GM12878 (cell line): ENCODE data around the gene HEG1. TPM values are rescaled to one million over a fixed set of nuclear protein-coding genes. Genes with fewer than 3 reads are reported as not detected.
"Not testable (repeated sequence)": the region's sequence is repeated elsewhere in the genome, so short reads cannot be mapped to it uniquely, and the experiment has no call there.

Experiments used
- ATAC-seq: fragments of 200-7000 bp; cut with Tn5 transposase; 3 replicates; pipeline ENCODE4 v1.9.1; 2020; ENCODE audit warnings: mild to moderate bottlenecking, moderate library complexity
- BruUV-seq: library from RNA; stranded (reverse); fragments of 400-500 nt; replicated peaks from 2 replicates; lab custom pipeline; 2021; lab: Mats Ljungman, UMichigan
- CTCF ChIA-PET: fragments of 300-600 bp; sonication (Branson Sonifier 250); formaldehyde crosslinking; extraction: SDS; loops from one replicate; lab custom pipeline; 2021; ENCODE audit warnings: inconsistent platforms; lab: Yijun Ruan, JAX
- POLR2A ChIA-PET: fragments of 350-600 bp; formaldehyde crosslinking; extraction: SDS; loops from one replicate; lab custom pipeline; 2021; ENCODE audit warnings: inconsistent platforms; lab: Charles Lee
- RAD21 ChIA-PET: fragments of 300-600 bp; sonication (Branson Sonifier 250); formaldehyde crosslinking; loops from one replicate; lab custom pipeline; 2023; ENCODE audit warnings: antibody characterized with exemption; ENCODE audit not compliant: unreplicated experiment; lab: Charles Lee
- SMC1A ChIA-PET: fragments of 300-600 bp; sonication (Branson Sonifier 250); formaldehyde crosslinking; loops from one replicate; lab custom pipeline; 2023; ENCODE audit not compliant: unreplicated experiment, uncharacterized antibody; lab: Charles Lee
- DNase-seq: peaks from one replicate; pipeline ENCODE4 v3.0.0-alpha.2; 2011; ENCODE audit warnings: low read depth, low spot score
- FAIRE-seq: peaks from 3 replicates; lab custom pipeline; 2011; peaks lifted over from hg19 to GRCh38; lab: Jason Lieb, UNC
- H2AFZ ChIP-seq: 2 replicates; pipeline ENCODE4 v1.6.0; 2011; ENCODE audit warnings: low read depth, low read length, control low read depth; ENCODE audit not compliant: control insufficient read depth
- H3K27ac ChIP-seq: 2 replicates; pipeline ENCODE4 v1.5.1; 2011; ENCODE audit warnings: control low read depth; ENCODE audit not compliant: control insufficient read depth, insufficient read depth
- H3K27me3 ChIP-seq, 2 experiments: replicated peaks in 1 of 2; 2 replicates each; pipeline versions ENCODE4 v1.6.0 to v1.6.1; 2011; ENCODE audit warnings: low read length in 1 of 2; ENCODE audit not compliant: control insufficient read depth in 2 of 2, insufficient read depth in 2 of 2
- H3K36me3 ChIP-seq, 2 experiments: 2 replicates each; pipeline ENCODE4 v1.5.1; 2011; ENCODE audit warnings: low read length in 1 of 2; ENCODE audit not compliant: control insufficient read depth in 2 of 2, insufficient read depth in 2 of 2
- H3K4me1 ChIP-seq: 2 replicates; pipeline ENCODE4 v1.6.1; 2011; ENCODE audit warnings: mild to moderate bottlenecking, low read length, moderate library complexity, mixed read lengths; ENCODE audit not compliant: control insufficient read depth, insufficient read depth
- H3K4me2 ChIP-seq: 2 replicates; pipeline ENCODE4 v1.6.0; 2011; ENCODE audit warnings: control low read depth; ENCODE audit not compliant: control insufficient read depth, insufficient read depth
- H3K4me3 ChIP-seq: fragments of 200-600 bp; sonication (generic); 2 replicates; pipeline ENCODE4 v1.5.1; 2016
- H3K79me2 ChIP-seq: 2 replicates; pipeline ENCODE4 v1.6.0; 2011; ENCODE audit warnings: low read length; ENCODE audit not compliant: control insufficient read depth, insufficient read depth
- H3K9ac ChIP-seq: 2 replicates; pipeline ENCODE4 v1.8.0; 2011; ENCODE audit warnings: low read length, control low read depth, mixed read lengths; ENCODE audit not compliant: control insufficient read depth, insufficient read depth
- H3K9me3 ChIP-seq: replicated peaks from 3 replicates; pipeline ENCODE4 v1.5.1; 2011; ENCODE audit warnings: mild to moderate bottlenecking, low read length; ENCODE audit not compliant: control insufficient read depth, insufficient read depth
- H4K20me1 ChIP-seq: 2 replicates; pipeline ENCODE4 v1.6.0; 2011; ENCODE audit not compliant: control insufficient read depth, insufficient read depth
- BHLHE40 ChIP-seq, 2 experiments: fragments of 450-650 bp in 1 of 2; IDR thresholded peaks; 2 replicates each; pipeline ENCODE4 v1.6.1; 2011 to 2017; ENCODE audit warnings: low read depth in 2 of 2, borderline replicate concordance in 1 of 2, improper control_type of control experiment in 1 of 2, low read length in 1 of 2, mild to moderate bottlenecking in 1 of 2
- CBFB ChIP-seq: IDR thresholded peaks from 2 replicates; pipeline ENCODE4 v1.6.1; 2016; ENCODE audit warnings: antibody characterized with exemption, low read depth
- CHD2 ChIP-seq: IDR thresholded peaks from 2 replicates; pipeline ENCODE4 v1.6.1; 2011; ENCODE audit warnings: low read depth, low read length, improper control_type of control experiment, borderline replicate concordance
- EGR1 ChIP-seq, 2 experiments: IDR thresholded peaks; 1 replicate in 1 of 2; 2 replicates in 1 of 2; pipeline ENCODE4 v1.6.1; 2011 to 2012; ENCODE audit warnings: low read depth in 2 of 2, low read length in 2 of 2, borderline replicate concordance in 1 of 2, mild to moderate bottlenecking in 1 of 2, moderate library complexity in 1 of 2
- HDAC6 ChIP-seq: fragments of 200-600 bp; sonication (generic); IDR thresholded peaks from one replicate; pipeline ENCODE4 v1.8.0; 2017; ENCODE audit warnings: antibody characterized with exemption; ENCODE audit not compliant: unreplicated experiment
- PAX5 ChIP-seq: IDR thresholded peaks from 2 replicates; pipeline ENCODE4 v1.6.1; 2011; ENCODE audit warnings: low read depth, low read length, borderline replicate concordance
- STAT1 ChIP-seq: fragments of 450-650 bp; conservative IDR thresholded peaks from 2 replicates; pipeline ENCODE4 v1.6.1; 2014; ENCODE audit warnings: antibody characterized with exemption, mild to moderate bottlenecking
- TCF7 ChIP-seq: IDR thresholded peaks from 2 replicates; pipeline ENCODE4 v1.6.1; 2014; ENCODE audit warnings: antibody characterized with exemption, borderline replicate concordance
- WRNIP1 ChIP-seq: IDR thresholded peaks from 2 replicates; pipeline ENCODE4 v1.6.1; 2011; ENCODE audit warnings: low read depth, low read length, improper control_type of control experiment, borderline replicate concordance
- WGBS: methylation state at CpG from one replicate; pipeline ENCODE4 v1.1.6; 2016; ENCODE audit warnings: low lambda C conversion rate; ENCODE audit not compliant: insufficient replicate concordance, insufficient coverage; ENCODE audit errors: missing lambda C conversion rate; 5-methylcytosine and 5-hydroxymethylcytosine counted together
- in situ Hi-C: fragments of 300-500 bp; cut with MboI; formaldehyde crosslinking; loops from 9 replicates; pipeline ENCODE4 v1.14.3; 2018; ENCODE audit warnings: mixed read lengths
- intact Hi-C: fragments of 100-400 bp; cut with micrococcal nuclease; formaldehyde crosslinking; loops from one replicate; pipeline ENCODE4 v1.14.2; 2022; ENCODE audit not compliant: unreplicated experiment
- polyA plus RNA-seq, 11 experiments: library from polyadenylated mRNA; depleted of rRNA in 4 of 11; unstranded in 6 of 11; stranded (reverse) in 5 of 11; fragments of >200 nt; fragmentation: Nextera tagmentation in 4 of 11; fragmentation: Illumina TruSeq in 1 of 11; extraction: Ambion mirVana in 4 of 11; extraction: Trizol in 1 of 11; gene quantifications; 1 replicate in 1 of 11; 2 replicates in 10 of 11; pipeline versions ENCODE4 v1.2.1 to v1.2.3, GENCODE V29; 2011 to 2016; ENCODE audit warnings: inconsistent platforms in 2 of 11, missing spikeins in 2 of 11, low read depth in 1 of 11
- total RNA-seq, 4 experiments: library from RNA; depleted of rRNA in 3 of 4; stranded (reverse); fragments of >200 nt in 3 of 4; fragmentation: Illumina TruSeq in 1 of 4; extraction: Trizol in 1 of 4; gene quantifications; 2 replicates each; pipeline versions ENCODE4 v1.2.1 to v1.2.3, GENCODE V29; 2013 to 2021
- TF ChIP-seq, protein P1 (sequence below): IDR thresholded peaks from 2 replicates; pipeline ENCODE4 v1.6.1; 2012; ENCODE audit warnings: mild to moderate bottlenecking, low read depth, low read length
- TF ChIP-seq, protein P2 (sequence below): fragments of 450-650 bp; IDR thresholded peaks from 2 replicates; pipeline ENCODE4 v1.6.1; 2014; ENCODE audit warnings: mild to moderate bottlenecking

HEG1 gene
- total and polyA plus RNA-seq, 10 of the 15 experiments (the other 5 are each of a cell fraction or from before 2014, with no cell fraction given): 2.2 to 32.1 (median 7.6) TPM

DNA sequence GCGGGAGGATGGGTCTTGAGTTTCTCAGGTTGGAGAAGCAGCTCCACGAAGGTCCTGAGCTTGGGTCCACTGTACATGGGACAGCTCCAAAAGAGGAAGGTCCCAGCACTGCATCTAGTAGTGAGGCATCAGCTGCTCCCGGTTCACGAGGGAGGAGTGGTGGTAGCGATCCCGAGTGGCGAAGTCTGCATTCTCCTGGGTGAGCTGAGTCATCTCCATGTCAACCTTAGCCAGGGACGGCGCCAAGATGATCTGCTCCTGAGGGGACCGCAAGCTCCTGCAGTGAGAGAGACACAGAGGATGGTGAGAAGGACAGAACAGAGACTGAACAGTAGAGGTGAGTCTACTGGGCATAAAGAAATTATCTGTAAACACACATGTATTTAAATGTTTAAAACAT is 28.0 kb upstream of the HEG1 start:
- ChIA-PET SMC1A (interaction anchor here (1.3 kb wide), 1 partner anchor 23 kb away, joined by 3 read pairs; no protein-coding TSS in a partner anchor), CTCF (interaction anchor here (0.7 kb wide), 1 partner anchor 333 kb away, joined by 3 read pairs; no protein-coding TSS in a partner anchor), RAD21 (interaction anchor here (1.1 to 1.2 kb wide), 2 partner anchors 36 to 149 kb away, joined by 3 to 5 read pairs; partner anchors contain the start of gene MUC13)
- H3K4me3 ChIP-seq: no peak overlapping the region
- no peaks in the 10 kb centered on the region for H4K20me1 ChIP-seq
- no peak overlapping the region for H2AFZ ChIP-seq
- FAIRE-seq: no peak
- H3K27ac ChIP-seq: no peak overlapping the region
- peaks cover 3 to 24% of the 10 kb centered on the region in 2 experiments for H3K36me3 ChIP-seq
- H3K4me1 ChIP-seq: peaks cover 9% of the 10 kb centered on the region
- H3K27me3 ChIP-seq: no peaks in the 10 kb centered on the region
- no peak for TF ChIP-seq CBFB
- no peak for TF ChIP-seq TCF7
- no peak for TF ChIP-seq WRNIP1
- TF ChIP-seq BHLHE40 (IDR thresholded peaks at IDR 0.05; ENCODE audit: borderline replicate concordance in 1 of 2, low read depth in 2 of 2, low read length in 1 of 2): no peak
- no peak for TF ChIP-seq EGR1 (IDR thresholded peaks at IDR 0.05; ENCODE audit: borderline replicate concordance in 1 of 2, low read depth in 2 of 2, low read length in 2 of 2)
- TF ChIP-seq HDAC6: no peak
- TF ChIP-seq, protein P1, sequence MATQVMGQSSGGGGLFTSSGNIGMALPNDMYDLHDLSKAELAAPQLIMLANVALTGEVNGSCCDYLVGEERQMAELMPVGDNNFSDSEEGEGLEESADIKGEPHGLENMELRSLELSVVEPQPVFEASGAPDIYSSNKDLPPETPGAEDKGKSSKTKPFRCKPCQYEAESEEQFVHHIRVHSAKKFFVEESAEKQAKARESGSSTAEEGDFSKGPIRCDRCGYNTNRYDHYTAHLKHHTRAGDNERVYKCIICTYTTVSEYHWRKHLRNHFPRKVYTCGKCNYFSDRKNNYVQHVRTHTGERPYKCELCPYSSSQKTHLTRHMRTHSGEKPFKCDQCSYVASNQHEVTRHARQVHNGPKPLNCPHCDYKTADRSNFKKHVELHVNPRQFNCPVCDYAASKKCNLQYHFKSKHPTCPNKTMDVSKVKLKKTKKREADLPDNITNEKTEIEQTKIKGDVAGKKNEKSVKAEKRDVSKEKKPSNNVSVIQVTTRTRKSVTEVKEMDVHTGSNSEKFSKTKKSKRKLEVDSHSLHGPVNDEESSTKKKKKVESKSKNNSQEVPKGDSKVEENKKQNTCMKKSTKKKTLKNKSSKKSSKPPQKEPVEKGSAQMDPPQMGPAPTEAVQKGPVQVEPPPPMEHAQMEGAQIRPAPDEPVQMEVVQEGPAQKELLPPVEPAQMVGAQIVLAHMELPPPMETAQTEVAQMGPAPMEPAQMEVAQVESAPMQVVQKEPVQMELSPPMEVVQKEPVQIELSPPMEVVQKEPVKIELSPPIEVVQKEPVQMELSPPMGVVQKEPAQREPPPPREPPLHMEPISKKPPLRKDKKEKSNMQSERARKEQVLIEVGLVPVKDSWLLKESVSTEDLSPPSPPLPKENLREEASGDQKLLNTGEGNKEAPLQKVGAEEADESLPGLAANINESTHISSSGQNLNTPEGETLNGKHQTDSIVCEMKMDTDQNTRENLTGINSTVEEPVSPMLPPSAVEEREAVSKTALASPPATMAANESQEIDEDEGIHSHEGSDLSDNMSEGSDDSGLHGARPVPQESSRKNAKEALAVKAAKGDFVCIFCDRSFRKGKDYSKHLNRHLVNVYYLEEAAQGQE: no peak
- no peak for TF ChIP-seq PAX5
- TF ChIP-seq STAT1: no peak
- TF ChIP-seq CHD2: no peak
- TF ChIP-seq, protein P2, sequence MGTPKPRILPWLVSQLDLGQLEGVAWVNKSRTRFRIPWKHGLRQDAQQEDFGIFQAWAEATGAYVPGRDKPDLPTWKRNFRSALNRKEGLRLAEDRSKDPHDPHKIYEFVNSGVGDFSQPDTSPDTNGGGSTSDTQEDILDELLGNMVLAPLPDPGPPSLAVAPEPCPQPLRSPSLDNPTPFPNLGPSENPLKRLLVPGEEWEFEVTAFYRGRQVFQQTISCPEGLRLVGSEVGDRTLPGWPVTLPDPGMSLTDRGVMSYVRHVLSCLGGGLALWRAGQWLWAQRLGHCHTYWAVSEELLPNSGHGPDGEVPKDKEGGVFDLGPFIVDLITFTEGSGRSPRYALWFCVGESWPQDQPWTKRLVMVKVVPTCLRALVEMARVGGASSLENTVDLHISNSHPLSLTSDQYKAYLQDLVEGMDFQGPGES: no peak
- TF ChIP-seq, all 136 proteins: peak for 0
- DNase-seq (no peak), ATAC-seq (no peak)
- Histone ChIP-seq H3K9ac (no peak overlapping the region), H3K9me3 (no peaks in the 10 kb centered on the region), H3K4me2 (no peak overlapping the region), H3K79me2 (no peaks in the 10 kb centered on the region; the same call in 1 of the 2 replicates)
- in situ Hi-C loops (no loop called here), intact Hi-C loops (no loop called here)
- BruUV-seq: TSS peak; percentile 31
- POLR2A ChIA-PET: interaction anchor here (0.6 to 0.7 kb wide), 3 partner anchors 9 to 97 kb away, joined by 3 read pairs; no protein-coding TSS in a partner anchor
- WGBS: 87% methylated on average over 10 of the region's 10 CpGs

GRCh38 chr3:125082339-125082738 is 26.5 kb upstream of the HEG1 start:
- H3K9me3 ChIP-seq, H3K4me3 ChIP-seq, H2AFZ ChIP-seq, H3K4me2 ChIP-seq, DNase-seq, in situ Hi-C loops, H4K20me1 ChIP-seq, ATAC-seq, POLR2A ChIA-PET, H3K79me2 ChIP-seq, BruUV-seq, FAIRE-seq, RAD21 ChIA-PET, H3K27me3 ChIP-seq, H3K27ac ChIP-seq, intact Hi-C loops, H3K9ac ChIP-seq: not testable (repeated sequence)
- Histone ChIP-seq H3K36me3 (peaks cover 2 to 27% of the 10 kb centered on the region in 2 experiments), H3K4me1 (peaks cover 19% of the 10 kb centered on the region)
- ChIA-PET CTCF (interaction anchor here (1.5 kb wide), 1 partner anchor 10 kb away, joined by 6 read pairs; no protein-coding TSS in a partner anchor), SMC1A (interaction anchor here (1.0 kb wide), 1 partner anchor 10 kb away, joined by 4 read pairs; no protein-coding TSS in a partner anchor)
- 76% methylated on average over 4 of the region's 4 CpGs for WGBS
